CD8-positive, alpha-beta memory T cell (primary cell): ENCODE measurements around the gene KIZ. TPM values are rescaled to one million over a fixed set of nuclear protein-coding genes. Genes with fewer than 3 reads are reported as not detected.

Source experiments
- CTCF ChIA-PET: fragments of 350-600 bp; sonication (Branson Sonifier 250); formaldehyde crosslinking; loops from one replicate; lab custom pipeline; 2021; ENCODE audit warnings: antibody characterized with exemption; lab: Charles Lee
- POLR2A ChIA-PET: fragments of 350-600 bp; sonication (Branson Sonifier 250); formaldehyde crosslinking; loops from one replicate; lab custom pipeline; 2021; ENCODE audit warnings: antibody characterized with exemption; lab: Charles Lee
- DNase-seq, 5 donors: peaks; one replicate each; pipeline versions ENCODE4 v3.0.0 to v3.0.0-alpha.2; 2020 to 2022; ENCODE audit warnings: mixed read lengths in 1 of 5
- H3K27ac ChIP-seq: one replicate; pipeline ENCODE4 v1.7.0; 2013; ENCODE audit warnings: low read depth, mild to moderate bottlenecking, low read length, moderate library complexity
- H3K27me3 ChIP-seq: 2 replicates; pipeline ENCODE4 v1.7.0; 2013; ENCODE audit warnings: low read length, mild to moderate bottlenecking; ENCODE audit not compliant: insufficient read depth, poor library complexity, severe bottlenecking
- H3K36me3 ChIP-seq: 2 replicates; pipeline ENCODE4 v1.7.0; 2013; ENCODE audit warnings: mild to moderate bottlenecking, low read length, moderate library complexity; ENCODE audit not compliant: insufficient read depth
- H3K4me1 ChIP-seq: 2 replicates; pipeline ENCODE4 v1.7.0; 2013; ENCODE audit warnings: mild to moderate bottlenecking, low read length, moderate library complexity; ENCODE audit not compliant: insufficient read depth
- H3K4me3 ChIP-seq: 2 replicates; pipeline ENCODE4 v1.7.0; 2013; ENCODE audit warnings: mild to moderate bottlenecking, low read length
- H3K9me3 ChIP-seq: 2 replicates; pipeline ENCODE4 v1.7.0; 2013; ENCODE audit warnings: mild to moderate bottlenecking, low read length
- H3K27ac Mint-ChIP-seq, 8 donors: one replicate each; pipeline ENCODE4 v1.8.0; 2020 to 2021; ENCODE audit warnings: mixed read lengths in 8 of 8, mild to moderate bottlenecking in 6 of 8, inconsistent platforms in 3 of 8, moderate library complexity in 3 of 8
- H3K27me3 Mint-ChIP-seq, 2 donors: one replicate each; pipeline ENCODE4 v1.8.0; 2020 to 2021; ENCODE audit warnings: mixed read lengths in 2 of 2, mild to moderate bottlenecking in 1 of 2, moderate library complexity in 1 of 2
- H3K36me3 Mint-ChIP-seq, 3 donors: one replicate each; pipeline ENCODE4 v1.8.0; 2020 to 2021; ENCODE audit warnings: mixed read lengths in 3 of 3, inconsistent platforms in 1 of 3, mild to moderate bottlenecking in 1 of 3
- H3K4me1 Mint-ChIP-seq, 3 donors: one replicate each; pipeline ENCODE4 v1.8.0; 2020 to 2021; ENCODE audit warnings: mixed read lengths in 3 of 3, inconsistent platforms in 1 of 3, mild to moderate bottlenecking in 1 of 3
- H3K4me3 Mint-ChIP-seq, 7 donors: one replicate each; pipeline ENCODE4 v1.8.0; 2020 to 2021; ENCODE audit warnings: mixed read lengths in 7 of 7, mild to moderate bottlenecking in 6 of 7, moderate library complexity in 4 of 7, inconsistent platforms in 2 of 7
- H3K9me3 Mint-ChIP-seq, 5 donors: one replicate each; pipeline ENCODE4 v1.8.0; 2020 to 2022; ENCODE audit warnings: mixed read lengths in 5 of 5, mild to moderate bottlenecking in 3 of 5, moderate library complexity in 2 of 5, inconsistent platforms in 1 of 5
- polyA plus RNA-seq: library from polyadenylated mRNA; unstranded; fragments of 300-500 nt; fragmentation: Illumina TruSeq; gene quantifications from one replicate; pipeline ENCODE4 v1.2.3, GENCODE V29; 2021
- total RNA-seq, 2 experiments: library from RNA; stranded (reverse); gene quantifications; one replicate each; pipeline ENCODE4 v1.2.3, GENCODE V29; 2021

Gene KIZ
- total and polyA plus RNA-seq, 3 experiments from 2014 or later: 9.7 to 20.5 (median 13.3) TPM

DNA sequence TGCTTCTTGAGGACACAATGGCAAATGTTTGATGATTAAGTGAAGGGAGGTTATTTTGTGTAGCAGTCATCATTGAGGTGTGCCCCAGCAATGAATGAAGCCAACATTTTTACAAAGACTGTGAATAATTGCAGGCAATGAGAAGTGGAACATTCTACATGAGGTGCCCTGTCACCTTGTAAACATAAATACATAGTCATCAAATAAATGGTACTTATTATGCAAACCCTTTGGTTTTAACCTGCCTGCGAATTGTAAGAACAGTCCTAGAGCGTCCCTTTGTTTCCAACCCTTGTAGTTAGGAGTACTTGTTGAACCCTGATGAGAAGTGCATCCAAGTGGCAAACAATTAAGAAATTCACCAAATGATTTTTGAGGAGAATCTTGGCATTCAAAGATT is 7.1 kb upstream of the KIZ start:
- H3K27me3 Mint-ChIP-seq: peaks cover 22 to 42% of the 10 kb centered on the region in 2 donors
- CTCF ChIA-PET: no interaction called here

DNA sequence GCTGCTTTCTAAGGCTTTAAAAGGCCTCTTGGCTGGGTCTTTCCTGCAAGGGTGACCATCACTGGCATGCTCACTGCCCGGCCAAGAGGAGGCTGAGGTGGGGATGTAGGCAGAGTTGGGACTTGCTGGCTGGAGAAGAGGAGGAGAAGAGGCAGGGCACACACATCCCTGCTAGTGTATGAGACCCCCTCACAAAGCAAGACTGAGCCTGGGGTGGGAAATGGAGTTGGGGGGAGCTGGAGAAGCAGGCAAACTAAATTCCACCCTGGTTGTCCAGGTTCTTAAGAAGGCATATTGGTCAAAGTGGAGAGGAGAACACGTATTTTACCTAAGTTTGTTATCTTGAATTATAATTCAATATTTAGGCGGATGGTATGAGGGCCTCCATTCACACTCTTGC is 1.7 kb upstream of the KIZ start:
- peaks cover 17% of the 10 kb centered on the region for H3K4me1 ChIP-seq
- Mint-ChIP-seq H3K4me1 (peaks cover 27 to 35% (median 34%) of the 10 kb centered on the region in 3 donors), H3K27me3 (peaks cover 8 to 9% of the 10 kb centered on the region in 2 donors), H3K36me3 (peaks cover 0 to 4% (median 4%) of the 10 kb centered on the region in 3 donors), H3K27ac (peak overlapping the region in 1 of 8 donors; percentile 86), H3K4me3 (peak overlapping the region in 2 of 7 donors; percentile 7 to 57), H3K9me3 (no peaks in the 10 kb centered on the region)
- POLR2A ChIA-PET: no interaction called here
- H3K4me3 ChIP-seq: no peak overlapping the region
- no peaks in the 10 kb centered on the region for H3K36me3 ChIP-seq
- H3K9me3 ChIP-seq: no peaks in the 10 kb centered on the region
- H3K27ac ChIP-seq: no peak overlapping the region
- no peak for DNase-seq
- no peaks in the 10 kb centered on the region for H3K27me3 ChIP-seq
- CTCF ChIA-PET: no interaction called here

More for the DNA sequence above, 7.1 kb upstream of the KIZ start:
- no peaks in the 10 kb centered on the region for H3K9me3 Mint-ChIP-seq
- no peaks in the 10 kb centered on the region for H3K36me3 ChIP-seq
- H3K27me3 ChIP-seq: no peaks in the 10 kb centered on the region
- no peak for DNase-seq
- H3K4me1 Mint-ChIP-seq: no peaks in the 10 kb centered on the region
- no peak overlapping the region for H3K27ac Mint-ChIP-seq
- H3K4me3 ChIP-seq: no peak overlapping the region
- H3K4me3 Mint-ChIP-seq: no peak overlapping the region
- H3K27ac ChIP-seq: no peak overlapping the region
- no peaks in the 10 kb centered on the region for H3K9me3 ChIP-seq
- H3K36me3 Mint-ChIP-seq: peaks cover 0 to 4% (median 1%) of the 10 kb centered on the region in 3 donors
- H3K4me1 ChIP-seq: no peaks in the 10 kb centered on the region
- POLR2A ChIA-PET: interaction anchor here (0.7 kb wide), 1 partner anchor 152 kb away, joined by 7 read pairs; no protein-coding TSS in a partner anchor

DNA sequence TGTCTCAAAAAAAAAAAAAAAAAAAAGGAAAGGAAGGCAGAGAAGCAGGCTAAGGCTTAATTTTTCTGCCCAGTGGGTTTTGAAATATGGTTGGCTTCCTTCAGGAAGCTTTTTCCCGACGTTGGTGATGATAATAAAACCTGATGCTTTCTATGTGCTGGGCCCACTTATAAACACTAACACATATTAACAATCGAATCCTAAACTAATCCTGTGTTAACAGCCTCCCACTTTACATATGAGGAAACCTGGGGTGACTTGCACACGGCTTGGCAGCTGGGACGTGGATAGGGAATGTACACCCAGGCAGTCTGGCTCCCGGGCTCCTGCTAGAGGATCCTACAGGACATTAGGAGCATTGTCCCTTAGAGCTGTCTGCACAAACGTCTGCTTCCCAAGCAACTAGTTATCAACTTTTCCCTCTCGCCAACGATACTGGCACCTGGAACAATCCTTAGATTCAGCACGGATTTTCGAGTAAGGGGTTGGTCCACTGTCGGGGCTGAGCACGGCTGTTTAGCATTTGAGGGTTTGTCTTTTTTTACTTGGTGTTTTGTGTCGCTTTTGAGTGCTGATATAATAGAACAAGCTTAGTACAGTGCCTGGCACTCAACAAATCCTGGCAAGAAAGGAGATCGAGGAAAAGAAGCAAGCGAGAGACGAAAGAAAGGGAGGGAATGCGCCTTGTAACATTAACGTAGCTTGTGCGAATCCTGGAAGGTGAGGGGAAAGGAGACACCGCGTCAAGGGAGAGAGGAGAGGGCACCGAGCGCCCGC is 622 bp upstream of the KIZ start:
- no peak overlapping the region for H3K27ac ChIP-seq
- DNase-seq: no peak
- H3K4me3 ChIP-seq: peak overlapping the region; percentile 84
- H3K9me3 ChIP-seq: no peaks in the 10 kb centered on the region
- POLR2A ChIA-PET: interaction anchor here (1.6 to 2.2 kb wide), 3 partner anchors 22 to 25 kb away, joined by 5 to 7 read pairs (median 6); no protein-coding TSS in a partner anchor
- Mint-ChIP-seq H3K4me3 (peak overlapping the region; percentile 82 to 98 (median 93)), H3K36me3 (peaks cover 0 to 9% (median 4%) of the 10 kb centered on the region in 3 donors), H3K27me3 (peaks cover 8 to 9% of the 10 kb centered on the region in 2 donors), H3K4me1 (peaks cover 32 to 41% (median 35%) of the 10 kb centered on the region in 3 donors), H3K27ac (peak overlapping the region; percentile 11 to 94 (median 81)), H3K9me3 (no peaks in the 10 kb centered on the region)
- no peaks in the 10 kb centered on the region for H3K27me3 ChIP-seq
- H3K4me1 ChIP-seq: peaks cover 17% of the 10 kb centered on the region
- no peaks in the 10 kb centered on the region for H3K36me3 ChIP-seq
- CTCF ChIA-PET: interaction anchor here (1.0 to 2.2 kb wide), 2 partner anchors 8 to 23 kb away, joined by 3 to 9 read pairs; no protein-coding TSS in a partner anchor

DNA sequence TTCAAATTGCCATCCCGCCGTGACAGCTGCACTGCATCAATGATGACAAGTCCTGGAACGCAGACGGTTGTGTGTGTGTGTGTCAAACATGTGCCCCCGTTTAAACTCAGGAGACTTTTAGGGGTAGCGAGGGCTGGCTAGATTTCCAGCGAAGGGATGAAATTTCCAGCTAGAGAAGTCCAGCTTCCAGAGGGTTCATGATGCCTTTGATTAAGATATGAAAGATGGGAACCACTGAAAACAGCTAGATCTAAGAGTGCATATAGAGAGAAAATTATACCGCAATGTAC is 644 bp downstream of the KIZ start:
- no peak for DNase-seq
- H3K4me3 Mint-ChIP-seq: peak overlapping the region; percentile 82 to 98 (median 93)
- no peaks in the 10 kb centered on the region for H3K9me3 Mint-ChIP-seq
- Histone ChIP-seq H3K4me3 (peak overlapping the region; percentile 84), H3K4me1 (peaks cover 17% of the 10 kb centered on the region), H3K27ac (peak overlapping the region; percentile 63), H3K36me3 (no peaks in the 10 kb centered on the region), H3K27me3 (no peaks in the 10 kb centered on the region), H3K9me3 (no peaks in the 10 kb centered on the region)
- H3K36me3 Mint-ChIP-seq: peaks cover 0 to 17% (median 2%) of the 10 kb centered on the region in 3 donors
- ChIA-PET CTCF (interaction anchor here (1.0 to 2.2 kb wide), 4 partner anchors 25 to 379 kb away, joined by 3 to 9 read pairs (median 5); no protein-coding TSS in a partner anchor), POLR2A (interaction anchor here (0.8 to 2.2 kb wide), 4 partner anchors 22 to 27 kb away, joined by 4 to 7 read pairs (median 6); no protein-coding TSS in a partner anchor)
- peak overlapping the region; percentile 11 to 98 (median 92) for H3K27ac Mint-ChIP-seq
- H3K4me1 Mint-ChIP-seq: peaks cover 33 to 41% (median 35%) of the 10 kb centered on the region in 3 donors
- H3K27me3 Mint-ChIP-seq: peaks cover 8 to 9% of the 10 kb centered on the region in 2 donors

DNA sequence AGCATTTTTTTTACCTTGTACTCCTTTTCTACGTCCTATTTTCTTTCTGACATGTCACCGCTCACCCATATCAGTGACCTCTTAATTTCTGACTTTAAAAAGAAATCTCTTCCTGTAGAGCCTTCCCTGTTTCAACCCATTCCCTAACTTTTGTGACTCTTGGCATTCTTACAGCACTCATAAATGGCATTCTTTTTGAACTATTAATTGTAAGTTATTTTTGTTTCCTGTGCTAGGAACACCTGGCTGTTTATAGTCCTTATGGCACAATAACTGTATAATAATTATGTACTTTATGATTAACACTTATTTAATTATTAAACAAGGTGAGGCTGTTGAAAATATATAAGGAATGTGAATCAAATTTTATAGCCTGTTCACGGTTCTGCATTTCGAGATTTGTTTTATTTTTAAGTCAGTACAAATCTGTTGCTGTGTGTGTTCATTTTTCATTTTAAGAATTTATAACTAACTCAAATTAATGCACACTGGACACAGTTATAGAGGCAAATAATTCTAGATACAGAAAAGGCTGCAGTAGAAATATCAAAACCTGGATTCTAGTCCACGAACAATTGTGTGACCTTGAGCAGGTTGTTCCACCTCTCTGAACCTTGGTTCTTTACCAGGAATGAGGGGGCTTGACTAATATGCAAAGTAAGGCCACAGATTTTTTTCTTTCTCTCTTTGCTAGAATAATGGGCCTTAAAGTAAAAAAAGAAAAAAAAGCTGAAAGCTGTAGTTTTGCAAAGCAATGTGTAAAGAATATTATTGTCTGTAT is 1.5 kb downstream of the KIZ start:
- Mint-ChIP-seq H3K27me3 (peaks cover 3% of the 10 kb centered on the region in 2 donors), H3K4me1 (peaks cover 33 to 41% (median 35%) of the 10 kb centered on the region in 3 donors), H3K4me3 (peak overlapping the region; percentile 13 to 98 (median 93)), H3K36me3 (peaks cover 0 to 23% (median 7%) of the 10 kb centered on the region in 3 donors), H3K27ac (peak overlapping the region in 5 of 8 donors; percentile 64 to 98 (median 94)), H3K9me3 (no peaks in the 10 kb centered on the region)
- Histone ChIP-seq H3K27ac (no peak overlapping the region), H3K9me3 (no peaks in the 10 kb centered on the region), H3K4me1 (peaks cover 17% of the 10 kb centered on the region), H3K27me3 (no peaks in the 10 kb centered on the region), H3K36me3 (no peaks in the 10 kb centered on the region), H3K4me3 (no peak overlapping the region)
- ChIA-PET CTCF (interaction anchor here (1.0 to 2.2 kb wide), 2 partner anchors 26 to 378 kb away, joined by 3 to 9 read pairs; no protein-coding TSS in a partner anchor), POLR2A (interaction anchor here (0.8 kb wide), 1 partner anchor 23 kb away, joined by 4 read pairs; no protein-coding TSS in a partner anchor)
- no peak for DNase-seq

DNA sequence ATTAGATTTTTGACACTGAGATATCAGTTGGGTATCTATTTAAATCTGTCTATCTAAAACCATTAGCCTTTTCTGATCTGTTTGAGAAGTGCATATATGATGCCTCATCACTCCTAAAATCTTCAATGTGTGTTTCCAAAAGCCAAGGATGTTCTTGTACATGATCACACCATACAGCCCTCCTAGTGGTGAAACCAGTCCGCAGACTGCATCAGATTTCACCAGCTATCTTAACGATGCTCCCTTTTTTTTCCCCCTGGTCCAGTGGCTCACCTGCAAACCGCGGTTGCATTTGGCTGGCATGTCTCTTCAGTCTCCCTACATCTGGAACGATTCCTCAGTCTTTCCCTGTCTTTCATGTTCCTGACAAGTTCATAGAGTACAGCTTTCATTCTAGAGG is 4.0 kb downstream of the KIZ start:
- ChIA-PET CTCF (interaction anchor here (0.8 kb wide), 1 partner anchor 375 kb away, joined by 3 read pairs; no protein-coding TSS in a partner anchor), POLR2A (no interaction called here)
- DNase-seq: no peak
- peaks cover 33 to 47% (median 35%) of the 10 kb centered on the region in 3 donors for H3K4me1 Mint-ChIP-seq
- Histone ChIP-seq H3K27ac (no peak overlapping the region), H3K36me3 (peaks cover 2% of the 10 kb centered on the region), H3K27me3 (no peaks in the 10 kb centered on the region), H3K9me3 (no peaks in the 10 kb centered on the region), H3K4me1 (peaks cover 17% of the 10 kb centered on the region), H3K4me3 (no peak overlapping the region)
- H3K36me3 Mint-ChIP-seq: peaks cover 4 to 42% (median 10%) of the 10 kb centered on the region in 3 donors
- peak overlapping the region in 1 of 8 donors; percentile 8 for H3K27ac Mint-ChIP-seq
- no peaks in the 10 kb centered on the region for H3K27me3 Mint-ChIP-seq
- H3K4me3 Mint-ChIP-seq: peak overlapping the region in 1 of 7 donors; percentile 57
- H3K9me3 Mint-ChIP-seq: no peaks in the 10 kb centered on the region

DNA sequence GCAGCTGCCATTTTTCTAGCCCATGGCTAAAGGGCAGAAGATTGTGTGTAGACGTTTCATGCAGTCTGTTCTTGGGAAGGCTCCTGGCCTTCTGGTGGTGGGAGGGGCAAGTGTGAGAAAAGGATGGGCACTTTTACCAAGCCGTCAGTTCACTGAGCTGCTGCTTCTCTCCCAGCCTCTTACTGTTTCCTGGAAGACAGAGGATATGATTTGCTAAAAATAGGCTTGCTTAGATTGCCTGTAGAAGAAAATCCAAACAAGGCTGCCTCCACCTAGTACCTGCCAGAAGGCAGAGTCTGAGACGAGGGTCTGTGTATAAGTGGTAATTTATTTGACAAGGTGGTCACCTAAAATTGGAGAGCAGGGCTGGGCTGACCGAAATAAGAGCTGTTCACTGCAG is 7.5 kb downstream of the KIZ start:
- H3K4me1 ChIP-seq: no peaks in the 10 kb centered on the region
- DNase-seq: no peak
- Mint-ChIP-seq H3K4me1 (peaks cover 9 to 20% (median 14%) of the 10 kb centered on the region in 3 donors), H3K27ac (peak overlapping the region in 1 of 8 donors; percentile 47), H3K36me3 (peaks cover 9 to 69% (median 27%) of the 10 kb centered on the region in 3 donors), H3K9me3 (no peaks in the 10 kb centered on the region), H3K27me3 (peaks cover 0 to 2% of the 10 kb centered on the region in 2 donors), H3K4me3 (no peak overlapping the region)
- no peak overlapping the region for H3K4me3 ChIP-seq
- H3K27me3 ChIP-seq: no peaks in the 10 kb centered on the region
- H3K9me3 ChIP-seq: no peaks in the 10 kb centered on the region
- ChIA-PET CTCF (no interaction called here), POLR2A (no interaction called here)
- H3K36me3 ChIP-seq: peaks cover 11% of the 10 kb centered on the region
- no peak overlapping the region for H3K27ac ChIP-seq
